Thyroid gland (tissue), 4 donors: ENCODE measurements around the gene ABCA9.

ENCODE experiments used
- POLR2A ChIP-seq, 2 donors: fragments of 450-650 bp; IDR thresholded peaks; one replicate each; pipeline ENCODE4 v1.6.1; 2017; ENCODE audit warnings: antibody characterized with exemption in 2 of 2, mild to moderate bottlenecking in 2 of 2, moderate library complexity in 1 of 2
- TF ChIP-seq, protein P1 (sequence below), 6 experiments: fragments of 200-600 bp in 3 of 6; fragments of 450-650 bp in 3 of 6; sonication (generic) in 3 of 6; IDR thresholded peaks; one replicate each; pipeline ENCODE4 v1.5.1; 2016 to 2019; ENCODE audit warnings: antibody characterized with exemption in 6 of 6, mild to moderate bottlenecking in 2 of 6, inconsistent platforms in 1 of 6, moderate library complexity in 1 of 6

DNA sequence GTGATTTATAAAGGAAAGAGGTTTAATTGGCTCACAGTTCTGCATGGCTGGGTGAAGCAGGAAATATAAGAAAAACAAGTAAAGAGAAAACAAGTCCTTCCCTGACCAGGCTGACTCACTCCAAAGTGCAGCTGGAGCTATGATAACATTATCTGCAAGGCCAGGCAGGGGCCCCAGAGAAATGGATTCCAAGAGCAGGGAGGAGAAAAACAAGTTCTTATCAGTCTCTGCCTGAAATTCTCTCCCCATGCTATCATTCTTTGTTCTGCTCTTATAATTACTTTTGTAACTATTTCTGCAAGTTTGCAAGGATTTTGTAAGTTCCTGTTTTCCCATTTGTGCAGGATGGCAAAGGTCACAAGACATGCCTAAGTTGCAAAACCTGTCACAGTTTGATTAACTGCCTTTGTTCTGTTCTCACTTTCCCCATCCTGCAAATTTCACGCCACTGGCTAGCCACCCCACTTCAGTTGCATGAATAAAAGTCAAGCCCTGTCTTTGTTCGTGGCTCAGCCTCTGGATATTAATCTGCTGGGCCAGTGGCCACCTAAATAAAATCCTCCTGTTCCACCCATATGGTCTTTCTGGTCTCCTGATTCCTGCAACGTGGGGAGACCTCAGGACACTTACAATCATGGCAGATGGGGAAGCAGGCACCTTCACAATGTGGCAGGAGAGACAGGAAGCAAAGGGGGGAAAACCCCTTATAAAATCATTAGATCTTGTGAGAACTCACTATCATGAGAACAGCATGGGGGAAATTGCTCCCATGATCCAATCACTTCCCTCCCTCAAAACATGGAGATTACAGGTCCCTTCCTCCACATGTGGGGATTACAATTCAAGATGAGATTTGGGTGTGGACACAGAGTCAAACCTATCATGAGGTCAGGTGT is 13.1 kb downstream of the ABCA9 start:
- TF ChIP-seq, protein P1, sequence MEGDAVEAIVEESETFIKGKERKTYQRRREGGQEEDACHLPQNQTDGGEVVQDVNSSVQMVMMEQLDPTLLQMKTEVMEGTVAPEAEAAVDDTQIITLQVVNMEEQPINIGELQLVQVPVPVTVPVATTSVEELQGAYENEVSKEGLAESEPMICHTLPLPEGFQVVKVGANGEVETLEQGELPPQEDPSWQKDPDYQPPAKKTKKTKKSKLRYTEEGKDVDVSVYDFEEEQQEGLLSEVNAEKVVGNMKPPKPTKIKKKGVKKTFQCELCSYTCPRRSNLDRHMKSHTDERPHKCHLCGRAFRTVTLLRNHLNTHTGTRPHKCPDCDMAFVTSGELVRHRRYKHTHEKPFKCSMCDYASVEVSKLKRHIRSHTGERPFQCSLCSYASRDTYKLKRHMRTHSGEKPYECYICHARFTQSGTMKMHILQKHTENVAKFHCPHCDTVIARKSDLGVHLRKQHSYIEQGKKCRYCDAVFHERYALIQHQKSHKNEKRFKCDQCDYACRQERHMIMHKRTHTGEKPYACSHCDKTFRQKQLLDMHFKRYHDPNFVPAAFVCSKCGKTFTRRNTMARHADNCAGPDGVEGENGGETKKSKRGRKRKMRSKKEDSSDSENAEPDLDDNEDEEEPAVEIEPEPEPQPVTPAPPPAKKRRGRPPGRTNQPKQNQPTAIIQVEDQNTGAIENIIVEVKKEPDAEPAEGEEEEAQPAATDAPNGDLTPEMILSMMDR (IDR thresholded peaks at IDR 0.05) = no peak
- TF ChIP-seq POLR2A (IDR thresholded peaks at IDR 0.05) = no peak
